GM13977 (cell line): ENCODE results near the gene DBT.

Source experiments
- DNase-seq: peaks from one replicate; pipeline ENCODE4 v3.0.0; 2012; ENCODE audit warnings: low spot score
- in situ Hi-C: fragments of 300-500 bp; cut with MboI; formaldehyde crosslinking; loops from one replicate; pipeline ENCODE4 v1.12.0; 2022; ENCODE audit warnings: low sequenced_read_pairs, low pct_unique_long_range_greater_than_20kb, mixed read lengths, inconsistent platforms; ENCODE audit not compliant: unreplicated experiment
- TF ChIP-seq, protein P1 (sequence below): IDR thresholded peaks from 2 replicates; pipeline ENCODE4 v1.5.1; 2012; ENCODE audit warnings: mild to moderate bottlenecking, control low read depth; ENCODE audit not compliant: insufficient read depth; ENCODE audit errors: extremely low read depth, missing control alignments

The DBT gene

DNA sequence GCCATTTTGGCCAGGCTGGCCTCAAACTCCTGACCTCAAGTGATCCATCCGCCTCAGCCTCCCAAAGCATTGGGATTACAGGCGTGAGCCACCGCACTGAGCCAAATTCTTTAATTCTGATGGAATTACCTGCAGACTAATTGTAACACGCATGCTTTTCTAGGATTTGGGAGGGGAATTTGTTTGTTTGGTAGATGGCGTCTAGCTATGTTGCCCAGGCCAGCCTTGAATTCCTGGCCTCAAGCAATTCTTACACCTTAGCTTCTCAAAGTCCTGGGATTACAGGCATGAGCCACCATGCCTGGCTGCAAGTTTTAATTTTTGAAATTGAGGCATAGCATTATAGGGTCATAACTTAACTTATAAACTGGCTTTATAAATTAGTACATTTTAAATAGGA lies 35.0 kb upstream of the DBT start:
- DNase-seq = no peak
- in situ Hi-C loops = no loop called here
- TF ChIP-seq, protein P1, sequence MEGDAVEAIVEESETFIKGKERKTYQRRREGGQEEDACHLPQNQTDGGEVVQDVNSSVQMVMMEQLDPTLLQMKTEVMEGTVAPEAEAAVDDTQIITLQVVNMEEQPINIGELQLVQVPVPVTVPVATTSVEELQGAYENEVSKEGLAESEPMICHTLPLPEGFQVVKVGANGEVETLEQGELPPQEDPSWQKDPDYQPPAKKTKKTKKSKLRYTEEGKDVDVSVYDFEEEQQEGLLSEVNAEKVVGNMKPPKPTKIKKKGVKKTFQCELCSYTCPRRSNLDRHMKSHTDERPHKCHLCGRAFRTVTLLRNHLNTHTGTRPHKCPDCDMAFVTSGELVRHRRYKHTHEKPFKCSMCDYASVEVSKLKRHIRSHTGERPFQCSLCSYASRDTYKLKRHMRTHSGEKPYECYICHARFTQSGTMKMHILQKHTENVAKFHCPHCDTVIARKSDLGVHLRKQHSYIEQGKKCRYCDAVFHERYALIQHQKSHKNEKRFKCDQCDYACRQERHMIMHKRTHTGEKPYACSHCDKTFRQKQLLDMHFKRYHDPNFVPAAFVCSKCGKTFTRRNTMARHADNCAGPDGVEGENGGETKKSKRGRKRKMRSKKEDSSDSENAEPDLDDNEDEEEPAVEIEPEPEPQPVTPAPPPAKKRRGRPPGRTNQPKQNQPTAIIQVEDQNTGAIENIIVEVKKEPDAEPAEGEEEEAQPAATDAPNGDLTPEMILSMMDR = no peak

DNA sequence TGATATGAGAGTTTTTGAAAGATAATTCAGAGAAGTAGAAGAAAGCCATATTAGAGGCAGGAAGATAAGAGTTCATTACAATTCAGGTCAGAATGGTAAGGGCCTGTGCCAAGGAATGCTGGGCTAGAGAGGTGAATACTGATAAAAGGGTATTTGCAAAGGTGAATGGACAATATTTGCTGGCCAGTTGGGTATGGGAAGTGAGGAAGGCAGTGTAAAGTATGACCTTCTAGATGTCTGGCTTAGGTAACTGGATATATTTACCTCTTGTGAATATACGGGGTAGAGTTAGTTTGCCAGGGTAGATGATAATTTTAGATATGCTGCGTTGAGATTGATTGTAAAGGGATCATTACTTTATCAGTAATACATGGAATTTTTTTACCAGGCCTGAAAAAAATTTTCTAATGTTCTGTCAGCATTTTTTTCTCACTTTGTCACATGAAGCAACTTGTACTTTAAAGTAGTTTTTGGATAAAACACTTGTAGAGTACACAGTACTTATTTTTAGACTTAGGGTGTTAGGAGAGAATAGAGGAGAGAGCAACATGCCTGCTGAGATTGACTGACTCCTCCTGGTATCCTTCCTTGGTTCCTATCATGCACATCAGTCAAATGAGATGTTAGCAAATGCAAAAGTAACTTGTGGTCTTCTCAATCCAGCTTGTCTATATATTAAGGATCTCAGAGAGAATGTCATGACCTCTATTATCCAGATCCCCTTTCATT lies 30.5 kb upstream of the DBT start:
- DNase-seq = no peak
- TF ChIP-seq, protein P1 = no peak
- in situ Hi-C loops = no loop called here

DNA sequence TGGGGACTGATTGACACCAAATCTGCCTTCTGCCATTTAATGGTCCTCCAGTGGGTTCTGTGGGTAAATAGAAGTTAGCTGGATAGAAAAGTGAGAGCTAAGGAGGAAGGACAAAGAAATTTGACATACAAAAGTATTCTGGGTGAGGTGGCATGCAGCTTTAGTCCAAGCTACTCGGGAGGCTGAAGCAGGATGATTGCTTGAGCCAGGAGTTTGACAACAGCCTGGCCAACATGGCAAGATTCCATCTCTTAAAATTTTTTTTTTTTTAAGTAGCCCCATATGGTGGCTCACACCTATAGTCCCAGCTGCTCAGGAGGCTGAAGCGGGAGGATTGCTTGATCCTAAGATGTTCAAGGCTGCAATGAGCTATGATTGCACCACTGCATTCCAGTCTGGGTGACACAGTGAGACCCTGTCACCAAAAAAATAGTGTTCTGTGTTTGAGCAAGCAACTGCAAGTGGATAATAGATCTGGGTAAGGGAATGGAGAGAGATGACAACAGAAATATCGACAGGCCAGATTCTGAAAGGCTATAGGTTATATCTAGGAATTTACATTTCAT lies 29.8 kb upstream of the DBT start:
- TF ChIP-seq, protein P1 = no peak
- DNase-seq = no peak
- in situ Hi-C loops = no loop called here

DNA sequence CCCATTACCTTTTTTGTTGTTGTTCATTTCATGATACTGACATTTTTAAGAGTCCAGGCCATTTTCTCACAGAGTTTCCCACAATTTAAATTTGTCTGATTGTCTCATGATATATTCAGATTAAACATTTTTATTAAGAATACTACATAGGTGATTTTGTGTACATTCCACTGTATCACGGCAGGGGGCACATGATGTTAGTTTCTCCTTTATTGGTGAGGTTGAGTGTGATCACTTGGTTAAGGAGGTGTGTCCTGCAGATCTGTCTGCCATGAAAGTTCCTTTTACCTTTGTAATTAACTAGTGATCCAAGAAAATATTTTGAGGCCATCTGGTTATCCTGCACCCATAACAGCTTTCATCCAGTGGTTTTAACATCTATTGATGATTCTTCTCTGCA lies 28.2 kb upstream of the DBT start:
- in situ Hi-C loops = no loop called here
- TF ChIP-seq, protein P1 = no peak
- DNase-seq = no peak

DNA sequence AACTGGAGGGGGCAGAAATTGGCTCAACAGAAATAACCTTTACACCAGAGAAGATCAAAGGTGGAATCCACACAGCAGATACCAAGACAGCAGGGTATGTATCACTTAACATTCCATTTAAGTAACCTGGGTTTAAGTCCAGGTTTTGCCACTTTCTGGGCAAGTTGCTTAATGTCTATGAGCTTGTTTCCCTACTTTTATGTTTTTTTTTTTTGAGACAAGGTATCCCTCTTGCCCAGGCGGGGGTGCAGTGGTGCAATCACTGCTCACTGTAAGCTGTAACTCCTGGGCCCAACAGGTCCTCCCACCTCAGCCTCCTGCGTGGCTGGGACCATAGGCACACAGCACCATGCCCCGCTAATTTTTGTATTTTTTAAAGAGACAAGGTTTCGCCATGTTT lies 18.6 kb upstream of the DBT start:
- DNase-seq = no peak
- in situ Hi-C loops = no loop called here
- TF ChIP-seq, protein P1 = no peak

DNA sequence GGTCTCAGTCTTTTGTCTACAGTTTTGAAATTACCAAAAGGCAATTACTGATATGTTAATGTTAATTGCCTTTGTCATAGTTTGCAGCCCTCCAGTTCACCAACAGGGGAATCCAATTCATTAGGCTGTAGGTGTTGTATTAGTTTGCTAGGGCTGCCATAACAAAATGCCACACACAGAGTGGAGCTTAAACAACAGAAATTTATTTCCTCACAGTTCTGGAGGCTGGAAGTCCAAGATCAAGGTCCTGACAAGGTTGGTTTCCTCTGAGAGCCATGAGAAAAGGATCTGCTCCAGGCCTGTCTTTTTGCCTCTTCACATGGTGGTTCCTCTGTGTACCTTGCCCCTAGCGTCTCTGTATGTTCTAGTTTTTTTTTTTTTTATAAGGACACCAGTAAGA lies 17.6 kb upstream of the DBT start:
- no peak for DNase-seq
- in situ Hi-C loops = no loop called here
- TF ChIP-seq, protein P1 = no peak
